Neural cell (in vitro differentiated cells): ENCODE data around the gene DUSP28. TPM values are rescaled to one million over a fixed set of nuclear protein-coding genes. Genes with fewer than 3 reads are reported as not detected.

Experiments
- H2AFZ ChIP-seq: fragments of 200-600, 300-800 bp; sonication (generic), shearing (Covaris generic); 2 replicates; pipeline ENCODE4 v1.6.0; 2014; ENCODE audit warnings: low read depth, mild to moderate bottlenecking, antibody characterized with exemption, low read length, moderate library complexity
- H3F3A ChIP-seq: fragments of 200-600 bp; shearing (Covaris generic); 2 replicates; pipeline ENCODE4 v1.6.1; 2016; ENCODE audit warnings: mild to moderate bottlenecking, moderate library complexity, mixed read lengths, antibody characterized with exemption, low read length; ENCODE audit not compliant: insufficient read depth, poor library complexity, severe bottlenecking
- H3K27ac ChIP-seq: fragments of 200-600, 300-800 bp; sonication (generic), shearing (Covaris generic); 2 replicates; pipeline ENCODE4 v1.5.1; 2014; ENCODE audit warnings: mild to moderate bottlenecking, low read length, moderate library complexity
- H3K27me3 ChIP-seq: fragments of 300-800, 200-600 bp; sonication (generic), shearing (Covaris generic); 2 replicates; pipeline ENCODE4 v1.6.0; 2014; ENCODE audit warnings: mild to moderate bottlenecking, low read depth, low read length, moderate library complexity; ENCODE audit not compliant: insufficient read depth
- H3K36me3 ChIP-seq: fragments of 300-800, 200-600 bp; sonication (generic), shearing (Covaris generic); 2 replicates; pipeline ENCODE4 v1.5.1; 2014; ENCODE audit warnings: mild to moderate bottlenecking, antibody characterized with exemption, low read length, moderate library complexity; ENCODE audit not compliant: insufficient read depth
- H3K4me2 ChIP-seq: fragments of 300-800, 200-600 bp; sonication (generic), shearing (Covaris generic); 2 replicates; pipeline ENCODE4 v1.6.0; 2014; ENCODE audit warnings: mild to moderate bottlenecking, low read length
- H3K4me3 ChIP-seq: fragments of 300-800, 200-600 bp; sonication (generic), shearing (Covaris generic); 2 replicates; pipeline ENCODE4 v1.5.1; 2014; ENCODE audit warnings: mild to moderate bottlenecking, low read length, moderate library complexity
- H3K79me2 ChIP-seq: fragments of 200-600 bp; shearing (Covaris generic); replicated peaks from 2 replicates; pipeline ENCODE4 v1.6.0; 2014; ENCODE audit warnings: mild to moderate bottlenecking, low read length, moderate library complexity; ENCODE audit not compliant: insufficient read depth
- H3K9ac ChIP-seq: fragments of 300-800, 200-600 bp; sonication (generic), shearing (Covaris generic); 2 replicates; pipeline ENCODE4 v1.6.1; 2016; ENCODE audit warnings: mild to moderate bottlenecking, low read length, mixed read lengths
- H3K9me2 ChIP-seq: fragments of 200-600 bp; shearing (Covaris generic); 2 replicates; pipeline ENCODE4 v1.6.1; 2016; ENCODE audit warnings: mild to moderate bottlenecking, low read length, mixed read lengths; ENCODE audit not compliant: insufficient read depth
- H3K9me3 ChIP-seq: fragments of 200-600, 300-800 bp; sonication (generic), shearing (Covaris generic); 2 replicates; pipeline ENCODE4 v1.6.1; 2016; ENCODE audit warnings: mild to moderate bottlenecking, mixed run types, low read length, moderate library complexity, mixed read lengths
- H4K20me1 ChIP-seq: fragments of 200-600 bp; shearing (Covaris generic); 2 replicates; pipeline ENCODE4 v1.6.1; 2016; ENCODE audit warnings: mild to moderate bottlenecking, mixed run types; ENCODE audit not compliant: insufficient read depth
- CTCF ChIP-seq: fragments of 450-650 bp; IDR thresholded peaks from 2 replicates; pipeline ENCODE4 v1.5.1; 2014; ENCODE audit warnings: antibody characterized with exemption, mild to moderate bottlenecking, moderate library complexity; ENCODE audit not compliant: poor library complexity, severe bottlenecking
- EP300 ChIP-seq: fragments of 450-650 bp; conservative IDR thresholded peaks from 2 replicates; pipeline ENCODE4 v1.6.1; 2014; ENCODE audit warnings: antibody characterized with exemption, mild to moderate bottlenecking, moderate library complexity; ENCODE audit not compliant: poor library complexity, severe bottlenecking
- EZH2 ChIP-seq: fragments of 200-600, 300-800 bp; shearing (Covaris generic), sonication (generic); IDR thresholded peaks from 2 replicates; pipeline ENCODE4 v1.6.1; 2014; ENCODE audit warnings: antibody characterized with exemption, low read length, borderline replicate concordance, mild to moderate bottlenecking; ENCODE audit not compliant: insufficient read depth, poor library complexity, severe bottlenecking
- MXI1 ChIP-seq: fragments of 450-650 bp; conservative IDR thresholded peaks from 2 replicates; pipeline ENCODE4 v1.6.1; 2014; ENCODE audit warnings: antibody characterized with exemption, mild to moderate bottlenecking; ENCODE audit not compliant: poor library complexity, severe bottlenecking
- POLR2AphosphoS5 ChIP-seq: IDR thresholded peaks from 2 replicates; pipeline ENCODE4 v1.6.1; 2012
- RAD21 ChIP-seq: fragments of 450-650 bp; conservative IDR thresholded peaks from 2 replicates; pipeline ENCODE4 v1.6.1; 2014; ENCODE audit warnings: antibody characterized with exemption, mild to moderate bottlenecking, moderate library complexity
- REST ChIP-seq: IDR thresholded peaks from 2 replicates; pipeline ENCODE4 v1.6.1; 2012; ENCODE audit warnings: borderline replicate concordance
- SMC3 ChIP-seq: fragments of 450-650 bp; conservative IDR thresholded peaks from 2 replicates; pipeline ENCODE4 v1.6.1; 2014; ENCODE audit warnings: antibody characterized with exemption, mild to moderate bottlenecking, moderate library complexity; ENCODE audit not compliant: poor library complexity
- TAF1 ChIP-seq: IDR thresholded peaks from 2 replicates; pipeline ENCODE4 v1.6.1; 2012; ENCODE audit warnings: low read depth
- polyA plus RNA-seq: library from polyadenylated mRNA; depleted of rRNA; stranded (reverse); fragments of >200 nt; gene quantifications from 2 replicates; pipeline ENCODE4 v1.2.3, GENCODE V29; 2014

The DUSP28 gene
- polyA plus RNA-seq, 1 donor from 2014 or later: 26.6 TPM

DNA sequence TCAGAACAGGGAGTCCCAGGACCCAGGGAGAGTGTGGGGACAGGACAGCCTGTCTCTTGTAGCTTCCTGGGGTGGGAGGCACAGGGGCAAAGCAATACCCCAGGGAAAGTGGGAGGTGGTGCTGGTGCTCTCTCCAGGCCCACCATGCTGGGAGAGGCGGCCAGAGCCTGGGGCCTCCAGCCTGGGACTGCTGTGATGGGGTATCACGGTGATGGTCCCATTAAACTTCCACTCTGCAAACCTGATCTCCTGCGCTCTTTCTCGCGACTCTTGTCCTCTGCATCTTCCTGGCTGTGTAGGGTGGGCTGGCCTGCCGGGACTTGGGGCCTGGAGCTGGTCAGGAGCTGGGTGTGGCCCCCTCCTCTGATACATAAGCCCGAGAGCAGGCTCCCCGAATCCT is 18.3 kb downstream of the DUSP28 start:
- Histone ChIP-seq H3K79me2 (peaks cover 4% of the 10 kb centered on the region), H3K27me3 (no peaks in the 10 kb centered on the region), H3K9me3 (no peaks in the 10 kb centered on the region), H3K9me2 (no peaks in the 10 kb centered on the region), H3K9ac (no peak overlapping the region), H3K36me3 (no peaks in the 10 kb centered on the region), H3K4me2 (no peak overlapping the region), H3K27ac (no peak overlapping the region), H3K4me3 (no peak overlapping the region), H2AFZ (no peak overlapping the region), H3F3A (no peaks in the 10 kb centered on the region), H4K20me1 (no peaks in the 10 kb centered on the region)
- TF ChIP-seq TAF1 (no peak), SMC3 (no peak), CTCF (no peak)

DNA sequence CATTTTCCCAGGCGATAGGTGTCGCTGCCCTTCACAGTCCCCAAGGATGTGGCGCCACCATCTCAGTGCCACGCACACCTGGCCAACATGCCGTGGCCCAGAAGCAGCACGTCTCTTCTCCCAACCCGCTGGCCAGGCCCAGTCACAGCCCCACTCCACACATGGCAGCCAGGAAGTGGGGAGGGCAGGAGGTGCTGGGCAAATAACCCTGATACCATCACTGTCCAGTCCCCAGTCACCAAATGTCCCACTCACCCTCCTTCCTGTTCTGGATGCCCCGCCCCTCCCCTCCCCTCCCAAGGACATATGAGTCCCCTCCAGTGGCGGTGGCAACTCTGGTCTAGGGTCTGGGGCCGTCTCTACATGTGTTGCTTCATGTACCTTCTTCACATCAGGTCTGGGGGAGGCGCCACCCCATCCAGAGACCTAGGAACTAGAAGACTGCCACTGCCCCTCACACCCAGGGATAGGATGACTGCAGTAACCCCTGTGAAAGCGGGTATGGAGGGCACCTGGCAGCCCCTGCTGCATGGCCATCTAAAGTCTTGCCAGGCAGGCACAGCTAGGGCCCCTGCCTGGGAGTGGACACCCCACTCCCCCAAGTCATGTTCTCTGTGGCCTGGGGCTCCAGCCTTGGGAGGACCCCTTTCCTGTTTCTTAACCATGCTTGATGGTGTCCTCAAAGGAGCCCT is 19.1 kb downstream of the DUSP28 start:
- Histone ChIP-seq H3K9me2 (no peaks in the 10 kb centered on the region), H3K36me3 (no peaks in the 10 kb centered on the region), H3F3A (no peaks in the 10 kb centered on the region), H3K79me2 (peaks cover 8% of the 10 kb centered on the region), H3K27ac (no peak overlapping the region), H3K27me3 (no peaks in the 10 kb centered on the region), H3K9me3 (no peaks in the 10 kb centered on the region), H2AFZ (no peak overlapping the region), H3K4me3 (no peak overlapping the region), H3K4me2 (no peak overlapping the region), H3K9ac (no peak overlapping the region), H4K20me1 (no peaks in the 10 kb centered on the region)
- TF ChIP-seq TAF1 (no peak), EP300 (no peak), MXI1 (no peak), CTCF (no peak), POLR2AphosphoS5 (no peak), RAD21 (no peak), SMC3 (no peak), EZH2 (no peak), REST (no peak)
